HG02981 (cell line): ENCODE results near the gene KMO.
A peak's percentile ranks its signal among the peaks of the same experiment; 100 is the strongest.

ENCODE experiments used
- ATAC-seq: cut with Tn5 transposase; IDR thresholded peaks from one replicate; pipeline ENCODE4 v1.9.1; 2021; ENCODE audit warnings: mild to moderate bottlenecking, moderate library complexity; ENCODE audit not compliant: unreplicated experiment

KMO gene

GRCh38 chr1:241591736-241592135 lies 59.6 kb downstream of the KMO start:
- no peak for ATAC-seq

- peak; percentile 75 for ATAC-seq
Measured at GRCh38 chr1:241592273-241592958, 60.2 kb downstream of the KMO start.

- no peak for ATAC-seq
Measured at GRCh38 chr1:241593186-241593585, 61.0 kb downstream of the KMO start.

- ATAC-seq, result no peak
Measured at GRCh38 chr1:241596633-241597032, 64.5 kb downstream of the KMO start.

GRCh38 chr1:241598249-241598648 lies 66.1 kb downstream of the KMO start:
- no peak for ATAC-seq

GRCh38 chr1:241600496-241600901 lies 68.3 kb downstream of the KMO start:
- peak; percentile 75 for ATAC-seq

- no peak for ATAC-seq
Measured at GRCh38 chr1:241603731-241604245, 71.6 kb downstream of the KMO start.

GRCh38 chr1:241605146-241605805 lies 73.1 kb downstream of the KMO start:
- no peak for ATAC-seq

GRCh38 chr1:241606544-241606943 lies 74.4 kb downstream of the KMO start:
- no peak for ATAC-seq

GRCh38 chr1:241607497-241607896 lies 75.3 kb downstream of the KMO start:
- ATAC-seq, result no peak

- ATAC-seq, result no peak
Measured at GRCh38 chr1:241608379-241609033, 76.3 kb downstream of the KMO start.

GRCh38 chr1:241610056-241610815 lies 78.1 kb downstream of the KMO start:
- ATAC-seq, result no peak

- ATAC-seq, result peak; percentile 96
Measured at GRCh38 chr1:241611063-241611462, 78.9 kb downstream of the KMO start.

- no peak for ATAC-seq
Measured at GRCh38 chr1:241611736-241612135, 79.6 kb downstream of the KMO start.

GRCh38 chr1:241612533-241613477 lies 80.6 kb downstream of the KMO start:
- ATAC-seq, result no peak

- ATAC-seq, result no peak
Measured at GRCh38 chr1:241614144-241614543, 82.0 kb downstream of the KMO start.

GRCh38 chr1:241614572-241614971 lies 82.4 kb downstream of the KMO start:
- ATAC-seq, result no peak

- no peak for ATAC-seq
Measured at GRCh38 chr1:241615043-241615974, 83.1 kb downstream of the KMO start.

- no peak for ATAC-seq
Measured at GRCh38 chr1:241617426-241617825, 85.2 kb downstream of the KMO start.
